HepG2 (cell line): ENCODE data around the gene AP1M1. TPM values are rescaled to one million over a fixed set of nuclear protein-coding genes. Genes with fewer than 3 reads are reported as not detected.

Source experiments
- ATAC-seq: fragments of 200-7000 bp; cut with Tn5 transposase; 3 replicates; pipeline ENCODE4 v1.9.1; 2020; ENCODE audit warnings: mild to moderate bottlenecking, moderate library complexity
- BruUV-seq: library from RNA; stranded (reverse); fragments of 400-500 nt; replicated peaks from 2 replicates; lab custom pipeline; 2021; lab: Mats Ljungman, UMichigan
- CTCF ChIA-PET: fragments of 300-600 bp; formaldehyde crosslinking; extraction: SDS; loops from one replicate; lab custom pipeline; 2021; ENCODE audit warnings: low total read pairs, inconsistent platforms, low intra/inter-chr PET ratio; lab: Yijun Ruan, JAX
- POLR2A ChIA-PET: fragments of 350-600 bp; sonication (Branson Sonifier 250); formaldehyde crosslinking; loops from one replicate; lab custom pipeline; 2020; ENCODE audit warnings: antibody characterized with exemption, inconsistent platforms; lab: Yijun Ruan, JAX
- DNase-seq: peaks from one replicate; pipeline ENCODE4 v3.0.0-alpha.2; 2015; ENCODE audit warnings: low spot score
- FAIRE-seq: peaks from 3 replicates; lab custom pipeline; 2011; peaks lifted over from hg19 to GRCh38; lab: Jason Lieb, UNC
- H2AFZ ChIP-seq: one replicate; pipeline ENCODE4 v1.6.1; 2011; ENCODE audit warnings: low read length, inconsistent platforms
- H3K27ac ChIP-seq: fragments of 300-600 bp; 3 replicates; pipeline ENCODE4 v1.8.0; 2011; ENCODE audit warnings: mixed run types, mild to moderate bottlenecking, mixed read lengths, low read length, inconsistent platforms; ENCODE audit not compliant: insufficient read depth; ENCODE audit errors: extremely low read length
- H3K27me3 ChIP-seq, 2 experiments: fragments of 200-600 bp in 1 of 2; 2 replicates in 1 of 2; 3 replicates in 1 of 2; pipeline versions ENCODE4 v1.6.0 to v1.8.0; 2011; ENCODE audit warnings: low read length in 2 of 2, mild to moderate bottlenecking in 2 of 2, moderate library complexity in 2 of 2, inconsistent platforms in 1 of 2; ENCODE audit not compliant: insufficient read depth in 2 of 2, control insufficient read depth in 1 of 2
- H3K36me3 ChIP-seq, 2 experiments: fragments of 200-600 bp in 1 of 2; replicated peaks in 1 of 2; 2 replicates in 1 of 2; 3 replicates in 1 of 2; pipeline versions ENCODE4 v1.5.1 to v1.8.0; 2011; ENCODE audit warnings: low read length in 2 of 2, inconsistent platforms in 1 of 2; ENCODE audit not compliant: insufficient read depth in 2 of 2, control insufficient read depth in 1 of 2
- H3K4me1 ChIP-seq: 2 replicates; pipeline ENCODE4 v1.5.1; 2012; ENCODE audit warnings: low read length, inconsistent platforms; ENCODE audit not compliant: insufficient read depth
- H3K4me2 ChIP-seq: 2 replicates; pipeline ENCODE4 v1.6.0; 2011; ENCODE audit warnings: low read depth, low read length, inconsistent platforms
- H3K4me3 ChIP-seq, 3 experiments: fragments of 200-600 bp in 1 of 3; sonication (generic), shearing (Covaris generic) in 1 of 3; replicated peaks in 1 of 3; 2 replicates each; pipeline ENCODE4 v1.5.1; 2011 to 2016; ENCODE audit warnings: low read length in 3 of 3, inconsistent platforms in 2 of 3, low read depth in 2 of 3, mild to moderate bottlenecking in 2 of 3, control low read depth in 1 of 3, mixed read lengths in 1 of 3; ENCODE audit not compliant: insufficient read depth in 1 of 3
- H3K79me2 ChIP-seq: one replicate; pipeline ENCODE4 v1.6.1; 2011; ENCODE audit warnings: low read length, inconsistent platforms; ENCODE audit not compliant: insufficient read depth
- H3K9ac ChIP-seq: 2 replicates; pipeline ENCODE4 v1.6.0; 2011; ENCODE audit warnings: mild to moderate bottlenecking, low read depth, low read length, inconsistent platforms; ENCODE audit not compliant: insufficient read depth
- H3K9me3 ChIP-seq: 2 replicates; pipeline ENCODE4 v1.5.1; 2012; ENCODE audit warnings: mild to moderate bottlenecking, low read length
- H4K20me1 ChIP-seq: 2 replicates; pipeline ENCODE4 v1.6.0; 2011; ENCODE audit warnings: inconsistent platforms, mild to moderate bottlenecking, low read length, moderate library complexity; ENCODE audit not compliant: insufficient read depth
- BHLHE40 ChIP-seq: IDR thresholded peaks from 2 replicates; pipeline ENCODE4 v1.6.1; 2011; ENCODE audit warnings: low read length, improper control_type of control experiment
- CREM ChIP-seq, 2 experiments: sonication (generic) in 1 of 2; formaldehyde crosslinking in 1 of 2; IDR thresholded peaks; 2 replicates each; pipeline versions ENCODE4 v1.4.0 to v1.6.1; 2016 to 2020; ENCODE audit warnings: antibody characterized with exemption in 1 of 2, mild to moderate bottlenecking in 1 of 2, missing genetic modification reagents in 1 of 2
- EEA1 ChIP-seq: sonication (generic); formaldehyde crosslinking; IDR thresholded peaks from 2 replicates; pipeline ENCODE4 v1.5.1; 2020; ENCODE audit warnings: mild to moderate bottlenecking, missing genetic modification reagents, borderline replicate concordance
- KLF6 ChIP-seq: IDR thresholded peaks from 2 replicates; pipeline ENCODE4 v1.8.0; 2016; ENCODE audit warnings: missing biosample characterization, missing genetic modification reagents
- MAFF ChIP-seq: IDR thresholded peaks from 2 replicates; pipeline ENCODE4 v1.6.1; 2011; ENCODE audit warnings: low read depth, low read length, improper control_type of control experiment
- MATR3 ChIP-seq: sonication (generic); formaldehyde crosslinking; IDR thresholded peaks from 2 replicates; pipeline ENCODE4 v1.4.0; 2020; ENCODE audit warnings: missing genetic modification reagents
- PAF1 ChIP-seq: IDR thresholded peaks from 2 replicates; pipeline ENCODE4 v1.6.1; 2016; ENCODE audit warnings: missing genetic modification reagents, missing compliant biosample characterization
- PHF21A ChIP-seq: sonication (generic); formaldehyde crosslinking; IDR thresholded peaks from 2 replicates; pipeline ENCODE4 v1.5.0; 2020; ENCODE audit warnings: mild to moderate bottlenecking, missing genetic modification reagents
- PHF8 ChIP-seq: sonication (generic); formaldehyde crosslinking; IDR thresholded peaks from 2 replicates; pipeline ENCODE4 v1.5.0; 2020; ENCODE audit warnings: missing genetic modification reagents
- REPIN1 ChIP-seq: sonication (generic); formaldehyde crosslinking; IDR thresholded peaks from 2 replicates; pipeline ENCODE4 v1.8.0; 2022; ENCODE audit warnings: missing genetic modification reagents, low read depth, mild to moderate bottlenecking, borderline replicate concordance
- SOX5 ChIP-seq: IDR thresholded peaks from 2 replicates; pipeline ENCODE4 v1.6.1; 2016; ENCODE audit warnings: borderline replicate concordance
- ZBTB10 ChIP-seq: sonication (generic); formaldehyde crosslinking; IDR thresholded peaks from 2 replicates; pipeline ENCODE4 v1.4.0; 2020; ENCODE audit warnings: missing genetic modification reagents, borderline replicate concordance
- ZFP90 ChIP-seq: sonication (generic); formaldehyde crosslinking; IDR thresholded peaks from 2 replicates; pipeline ENCODE4 v1.8.0; 2022; ENCODE audit warnings: missing genetic modification reagents, mild to moderate bottlenecking, inconsistent platforms, borderline replicate concordance
- ZNF12 ChIP-seq: sonication (generic); formaldehyde crosslinking; IDR thresholded peaks from 2 replicates; pipeline ENCODE4 v1.5.0; 2020; ENCODE audit warnings: missing genetic modification reagents
- ZNF160 ChIP-seq: sonication (generic); formaldehyde crosslinking; IDR thresholded peaks from 2 replicates; pipeline ENCODE4 v1.8.0; 2022; ENCODE audit warnings: mild to moderate bottlenecking, inconsistent platforms, missing genetic modification reagents
- ZNF543 ChIP-seq: sonication (generic); formaldehyde crosslinking; IDR thresholded peaks from 2 replicates; pipeline ENCODE4 v1.4.0; 2020; ENCODE audit warnings: mild to moderate bottlenecking, missing genetic modification reagents
- ZNF768 ChIP-seq: sonication (generic); formaldehyde crosslinking; IDR thresholded peaks from 2 replicates; pipeline ENCODE4 v1.4.0; 2020; ENCODE audit warnings: missing genetic modification reagents
- ZNF777 ChIP-seq: sonication (generic); formaldehyde crosslinking; IDR thresholded peaks from 2 replicates; pipeline ENCODE4 v1.4.0; 2020; ENCODE audit warnings: missing genetic modification reagents
- WGBS: methylation state at CpG from one replicate; pipeline ENCODE4 v1.1.6; 2017; ENCODE audit warnings: low lambda C conversion rate; 5-methylcytosine and 5-hydroxymethylcytosine counted together
- in situ Hi-C: cut with HindIII; loops from 2 replicates; pipeline ENCODE4 v1.10.0; 2017; ENCODE audit warnings: low pct_unique_long_range_greater_than_20kb; ENCODE audit not compliant: extremely low pct_ligation_motif_present
- intact Hi-C: fragments of 100-400 bp; cut with micrococcal nuclease; formaldehyde crosslinking; loops from one replicate; pipeline ENCODE4 v1.10.0; 2022; ENCODE audit not compliant: unreplicated experiment
- polyA plus RNA-seq, 8 experiments: library from polyadenylated mRNA; depleted of rRNA in 3 of 8; stranded (reverse) in 7 of 8; unstranded in 1 of 8; fragments of >200 nt; fragmentation: Illumina TruSeq in 4 of 8; extraction: Trizol in 4 of 8; gene quantifications; 2 replicates each; pipeline versions ENCODE4 v1.2.1 to v1.2.3, GENCODE V29; 2011 to 2016; ENCODE audit warnings: low read depth in 4 of 8, missing spikeins in 1 of 8, mixed read lengths in 1 of 8; ENCODE audit not compliant: insufficient read depth in 1 of 8
- total RNA-seq, 5 experiments: library from RNA; depleted of rRNA; stranded (reverse); fragments of >200 nt; fragmentation: Illumina TruSeq; extraction: Trizol; gene quantifications; 2 replicates each; pipeline ENCODE4 v1.2.3, GENCODE V29; 2016; ENCODE audit warnings: low read depth in 1 of 5

Gene AP1M1
- total and polyA plus RNA-seq, 2 of the 13 experiments (the other 11 are each of a cell fraction or from before 2014, with no cell fraction given), result 34.4 to 46.1 TPM

- in situ Hi-C loops, result no loop called here
- POLR2A ChIA-PET, result no interaction called here
These were observed 49.1 kb upstream of the AP1M1 start for GRCh38 chr19:16148443-16149229.

GRCh38 chr19:16153582-16154336 lies 44.0 kb upstream of the AP1M1 start:
- no peak for FAIRE-seq
- ChIA-PET POLR2A (interaction anchor here (1.6 kb wide), 1 partner anchor 9 kb away, joined by 4 read pairs; no protein-coding TSS in a partner anchor), CTCF (no interaction called here)
- Histone ChIP-seq H3K27ac (no peak overlapping the region), H2AFZ (no peak overlapping the region), H3K27me3 (no peaks in the 10 kb centered on the region), H3K4me2 (no peak overlapping the region), H3K9me3 (no peaks in the 10 kb centered on the region), H3K79me2 (no peaks in the 10 kb centered on the region), H3K36me3 (no peaks in the 10 kb centered on the region; a peak in 1 of 5 replicates), H4K20me1 (no peaks in the 10 kb centered on the region), H3K9ac (no peak overlapping the region), H3K4me1 (no peaks in the 10 kb centered on the region), H3K4me3 (no peak overlapping the region)
- in situ Hi-C loops (loop anchor here (25.0 kb wide), 1 partner anchor 516 kb away; the partner anchor contains the start of gene CYP4F3), intact Hi-C loops (no loop called here)
- no peak for ATAC-seq
- 87% methylated on average over 8 of the region's 11 CpGs for WGBS
- DNase-seq, result no peak
- BruUV-seq, result no TSS peak
- TF ChIP-seq ZNF777 (no peak), EEA1 (CRISPR knock-in tag) (no peak), BHLHE40 (no peak), ZNF160 (no peak), ZFP90 (no peak), MATR3 (CRISPR knock-in tag) (no peak), KLF6 (CRISPR knock-in tag) (no peak), ZNF12 (no peak), CREM (IDR thresholded peaks at IDR 0.05) (no peak), CREM (CRISPR knock-in tag; IDR thresholded peaks at IDR 0.05) (no peak), ZBTB10 (CRISPR knock-in tag) (no peak), PAF1 (CRISPR knock-in tag) (no peak), PHF8 (no peak), ZNF543 (CRISPR knock-in tag) (no peak)

More at GRCh38 chr19:16148443-16149229, 49.1 kb upstream of the AP1M1 start:
- peaks cover 16% of the 10 kb centered on the region for H3K4me1 ChIP-seq
- DNase-seq, result no peak
- H4K20me1 ChIP-seq, result no peaks in the 10 kb centered on the region
- no TSS peak for BruUV-seq
- no peak overlapping the region for H3K27ac ChIP-seq
- no peaks in the 10 kb centered on the region for H3K27me3 ChIP-seq
- no peak overlapping the region for H3K4me2 ChIP-seq
- TF ChIP-seq REPIN1 (CRISPR knock-in tag) (no peak), ZNF768 (CRISPR knock-in tag) (peak; percentile 83), PHF21A (CRISPR knock-in tag) (no peak), MAFF (no peak), SOX5 (CRISPR knock-in tag) (no peak)
- TF ChIP-seq, all 625 proteins: peak for 1
- WGBS, result 96% methylated on average over 4 of the region's 8 CpGs
- Histone ChIP-seq H2AFZ (no peak overlapping the region), H3K9me3 (no peaks in the 10 kb centered on the region), H3K4me3 (no peak overlapping the region), H3K9ac (no peak overlapping the region), H3K79me2 (no peaks in the 10 kb centered on the region), H3K36me3 (no peaks in the 10 kb centered on the region)
- ATAC-seq, result no peak
- FAIRE-seq, result no peak
- intact Hi-C loops, result no loop called here
- CTCF ChIA-PET, result no interaction called here
